Stimulated activated CD8-positive, alpha-beta memory T cell treated with anti-CD3 and anti-CD28 coated beads, Interleukin-12 subunit alpha, Interleukin-12 subunit beta, amount 100 ng/mL, for 24 hours (primary cell): Measurements from ENCODE around the gene GRM7.

Experiments used
- DNase-seq: peaks from one replicate; pipeline ENCODE4 v3.0.0-alpha.2; 2020; ENCODE audit errors: extremely low read depth

The GRM7 gene

DNA sequence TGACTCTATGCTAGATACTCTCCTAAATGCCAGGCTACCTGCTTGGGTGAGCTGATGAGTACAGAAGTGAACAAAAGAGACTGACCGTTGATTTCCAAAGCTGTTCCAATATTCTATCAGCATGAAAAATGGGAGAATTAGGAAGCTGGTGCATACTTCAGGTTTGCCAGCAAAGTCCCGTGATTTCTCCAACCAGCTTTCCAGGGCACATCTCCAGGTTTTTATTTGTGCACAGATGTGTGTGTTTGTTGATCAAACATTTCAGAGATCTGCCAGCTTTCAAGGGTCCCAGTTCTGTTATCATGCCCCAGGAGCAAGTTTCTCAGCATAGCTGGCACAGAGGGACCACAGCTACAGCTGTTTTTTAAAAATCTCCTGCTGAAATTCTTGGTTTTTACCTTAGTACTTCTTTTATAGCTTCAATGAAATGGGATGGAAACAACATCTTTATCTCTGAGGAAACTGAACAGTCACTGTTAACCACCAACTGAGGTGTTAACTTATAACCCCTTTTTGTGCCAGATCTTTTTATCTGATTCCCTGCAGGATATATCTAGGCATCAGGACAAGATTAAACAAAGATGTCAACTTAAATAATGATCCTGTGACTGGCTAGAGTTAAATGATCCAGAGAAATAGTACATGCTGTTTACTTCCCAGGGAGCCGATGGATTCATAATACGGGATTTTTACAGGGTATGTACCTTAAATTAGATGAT, 380.8 kb downstream of the GRM7 start:
- DNase-seq = no peak

- no peak for DNase-seq
Observed at GRCh38 chr3:7242303-7242635, 381.4 kb downstream of the GRM7 start.

- DNase-seq = no peak
Observed at GRCh38 chr3:7249493-7250076, 388.7 kb downstream of the GRM7 start.

DNA sequence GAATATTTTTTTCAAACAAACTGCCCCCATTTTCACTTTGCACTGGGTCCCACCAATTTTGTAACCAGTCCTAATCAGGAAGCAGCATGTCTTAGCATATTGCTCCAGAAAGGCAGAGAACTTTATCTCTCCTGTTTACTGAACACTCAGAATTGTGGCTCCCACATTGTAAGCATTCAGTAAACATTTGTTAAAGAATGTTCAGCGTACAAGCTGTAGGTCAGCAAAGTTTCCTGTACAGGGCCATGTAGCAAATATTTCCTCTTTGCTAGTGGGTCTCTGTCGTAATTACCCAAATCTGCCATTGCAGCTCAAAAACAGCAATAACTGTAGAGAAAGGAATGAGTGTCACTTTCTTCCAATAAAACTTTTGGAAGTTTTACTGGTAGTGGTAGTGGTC, 393.3 kb downstream of the GRM7 start:
- no peak for DNase-seq

- no peak for DNase-seq
Observed at GRCh38 chr3:7260975-7261374, 400.1 kb downstream of the GRM7 start.

DNA sequence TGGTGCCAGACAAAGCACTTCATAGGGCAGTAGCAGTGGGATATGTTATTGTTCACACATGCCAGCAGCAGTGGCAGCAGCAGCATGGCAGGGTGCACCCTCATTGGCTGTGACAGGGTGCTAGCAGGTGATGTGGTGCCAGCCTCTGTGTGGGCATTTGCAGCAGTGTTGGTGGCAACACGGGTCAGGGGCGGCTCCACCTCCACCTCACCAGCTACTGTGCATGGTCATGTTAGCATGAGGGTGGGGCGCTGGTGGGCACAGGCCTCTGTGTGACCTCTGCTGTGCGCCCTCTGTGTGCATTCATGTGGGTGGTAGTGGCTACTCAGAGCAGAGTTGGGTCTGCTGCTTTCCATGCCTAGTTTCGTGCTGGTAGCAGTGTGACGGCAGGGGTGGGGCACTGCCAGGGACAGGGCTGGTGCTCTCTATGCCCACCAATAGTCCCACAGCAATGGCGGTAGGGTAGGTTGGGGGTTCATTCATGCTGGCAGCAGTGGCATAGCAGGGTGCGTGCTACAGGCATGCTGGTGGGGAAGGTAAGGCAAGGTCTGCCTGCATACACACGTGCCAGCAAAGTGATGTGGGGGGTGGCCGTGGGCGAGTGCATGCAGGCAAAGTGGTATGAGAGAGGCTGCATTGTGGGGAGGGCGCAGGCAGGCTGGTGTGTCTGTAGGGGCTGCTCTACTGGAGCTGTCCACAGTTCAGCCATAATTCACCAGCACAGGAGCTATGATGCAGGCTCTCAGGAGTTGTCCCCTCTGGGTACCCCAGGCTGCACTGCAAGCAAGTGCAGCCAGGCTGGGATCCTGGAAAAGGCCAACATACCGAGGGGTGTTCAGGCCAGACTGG, 402.7 kb downstream of the GRM7 start:
- no peak for DNase-seq

- no peak for DNase-seq
Observed at GRCh38 chr3:7264196-7264526, 403.2 kb downstream of the GRM7 start.

- no peak for DNase-seq
Observed at GRCh38 chr3:7265736-7266135, 404.8 kb downstream of the GRM7 start.

GRCh38 chr3:7266551-7266950, 405.6 kb downstream of the GRM7 start:
- DNase-seq = no peak

- no peak for DNase-seq
Observed at GRCh38 chr3:7270731-7271130, 409.8 kb downstream of the GRM7 start.

- no peak for DNase-seq
Observed at GRCh38 chr3:7271631-7272030, 410.7 kb downstream of the GRM7 start.

DNA sequence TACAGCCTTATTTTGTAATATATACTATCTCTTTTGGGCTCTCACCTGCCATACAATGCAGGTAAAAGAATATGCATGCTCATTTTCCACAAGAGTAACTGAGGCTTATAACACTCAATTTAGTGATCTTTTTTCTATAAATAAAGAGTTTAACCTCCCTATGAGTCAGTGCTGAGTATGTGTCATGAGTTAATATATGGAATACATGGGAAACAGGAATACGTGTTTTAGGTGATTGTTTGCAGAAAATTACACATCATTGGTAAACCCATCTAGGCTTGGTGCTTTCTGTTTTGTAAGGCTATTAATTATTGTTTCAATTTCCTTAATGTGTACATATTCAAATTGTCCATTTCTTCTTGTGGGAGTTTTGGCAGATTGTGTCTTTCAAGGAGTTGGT, 411.3 kb downstream of the GRM7 start:
- DNase-seq = no peak

GRCh38 chr3:7275396-7275795, 414.5 kb downstream of the GRM7 start:
- no peak for DNase-seq

DNA sequence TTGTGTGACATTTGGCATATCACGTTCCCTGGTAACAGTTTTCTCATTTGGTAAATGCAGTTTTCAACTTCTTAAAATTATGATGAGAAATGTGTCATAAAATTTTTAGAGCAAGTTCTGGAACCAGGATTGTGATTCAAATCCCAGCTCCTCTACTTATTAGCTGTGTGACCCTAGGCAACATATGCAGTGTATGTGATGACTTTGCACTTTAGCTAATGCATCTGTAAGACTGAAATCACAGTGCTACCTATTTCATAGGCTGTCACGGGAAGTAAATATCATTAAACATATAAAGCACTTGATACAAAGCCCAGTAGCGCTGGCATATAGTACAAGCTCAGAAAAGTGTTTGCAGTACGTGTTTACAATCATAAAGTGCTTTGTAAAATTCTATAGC, 419.4 kb downstream of the GRM7 start:
- no peak for DNase-seq

- DNase-seq = no peak
Observed at GRCh38 chr3:7282988-7283387, 422.1 kb downstream of the GRM7 start.

DNA sequence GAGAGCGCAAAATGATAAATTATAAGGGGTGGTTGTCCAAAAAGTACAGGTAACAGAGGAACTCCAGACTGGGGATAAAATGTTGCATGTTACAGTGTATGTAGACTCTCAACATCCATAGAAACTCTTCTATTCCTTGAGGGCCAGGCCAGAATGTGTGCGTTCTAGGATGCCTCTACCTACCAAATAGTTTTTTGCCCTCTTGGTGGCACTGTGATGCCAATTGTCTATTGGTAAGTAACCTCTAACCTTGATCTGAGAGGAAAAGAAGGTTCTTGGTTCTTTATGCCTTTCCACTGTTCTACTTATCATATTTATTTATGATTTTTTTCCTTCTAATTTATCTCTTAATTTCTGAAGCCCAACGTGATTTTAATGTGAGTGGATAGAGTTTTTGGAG, 424.6 kb downstream of the GRM7 start:
- DNase-seq = no peak

DNA sequence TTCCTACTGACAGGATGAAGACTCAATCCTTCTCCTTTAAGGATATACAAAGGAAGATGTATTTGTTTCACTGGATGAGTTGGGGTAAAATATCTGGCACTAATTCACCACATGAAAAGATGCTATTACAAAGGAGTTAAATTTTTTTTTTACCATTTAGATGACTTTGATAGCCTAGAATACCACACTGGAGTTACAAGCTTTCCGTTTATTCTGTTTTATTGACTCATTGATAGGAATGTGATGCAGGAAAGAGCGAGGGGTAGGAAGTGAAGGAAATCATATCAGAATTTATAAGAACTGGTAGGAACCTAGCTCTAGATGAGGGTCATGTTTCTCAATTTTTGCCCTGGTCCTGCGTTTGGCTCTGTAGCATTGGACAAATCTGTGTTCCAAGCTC, 427.2 kb downstream of the GRM7 start:
- DNase-seq = no peak

DNA sequence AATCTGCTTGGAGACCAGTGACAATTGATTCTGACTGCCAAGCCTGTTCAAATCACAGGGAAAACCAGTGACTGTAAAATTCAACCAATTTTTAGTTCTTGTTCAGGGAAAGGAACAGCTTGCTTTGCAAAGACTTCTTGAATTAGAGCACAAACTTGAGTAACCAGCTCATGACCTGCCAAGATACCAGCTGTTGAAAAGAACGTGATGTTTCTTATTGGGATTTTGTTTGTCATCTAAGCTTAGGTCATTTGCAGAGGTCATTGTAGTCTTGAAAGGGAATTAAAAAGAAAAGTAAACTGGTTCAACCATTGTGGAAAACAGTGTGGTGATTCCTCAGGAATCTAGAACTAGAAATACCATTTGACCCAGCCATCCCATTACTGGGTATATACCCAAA, 428.2 kb downstream of the GRM7 start:
- DNase-seq = no peak

DNA sequence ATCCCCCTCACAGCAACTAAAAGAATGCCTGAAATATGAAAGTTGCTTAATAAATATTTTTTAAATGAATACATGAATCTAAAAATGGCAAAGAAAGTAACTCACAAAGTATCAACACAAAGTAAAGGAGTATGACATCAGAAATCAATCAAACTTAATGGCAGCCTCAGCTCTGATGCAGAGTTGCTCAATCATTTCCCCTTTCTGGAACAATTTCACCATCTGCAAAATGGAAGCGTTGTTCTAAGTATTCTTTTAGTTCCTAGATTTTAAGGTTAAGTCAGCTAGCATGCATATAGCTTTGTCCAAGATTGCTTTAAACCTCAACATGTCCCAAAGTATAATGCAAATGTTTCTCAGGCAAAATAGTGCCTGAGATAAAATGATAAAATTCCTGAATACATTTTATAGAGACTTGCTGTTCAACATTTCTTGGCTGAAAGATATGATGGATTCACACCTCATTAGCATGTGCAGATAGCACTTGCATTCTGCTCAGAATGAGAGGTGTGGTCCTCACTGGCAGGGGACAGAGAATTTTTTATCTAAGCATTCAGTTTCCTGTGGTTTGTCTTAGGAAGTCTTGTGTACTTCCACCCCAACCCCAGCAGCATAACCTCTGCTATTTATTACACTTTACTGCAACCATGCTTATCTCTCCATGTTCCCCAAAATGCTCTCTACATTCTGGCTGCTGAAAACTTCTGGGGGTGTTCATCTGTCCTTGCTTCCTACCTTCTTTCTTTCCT, 429.3 kb downstream of the GRM7 start:
- DNase-seq = no peak

DNA sequence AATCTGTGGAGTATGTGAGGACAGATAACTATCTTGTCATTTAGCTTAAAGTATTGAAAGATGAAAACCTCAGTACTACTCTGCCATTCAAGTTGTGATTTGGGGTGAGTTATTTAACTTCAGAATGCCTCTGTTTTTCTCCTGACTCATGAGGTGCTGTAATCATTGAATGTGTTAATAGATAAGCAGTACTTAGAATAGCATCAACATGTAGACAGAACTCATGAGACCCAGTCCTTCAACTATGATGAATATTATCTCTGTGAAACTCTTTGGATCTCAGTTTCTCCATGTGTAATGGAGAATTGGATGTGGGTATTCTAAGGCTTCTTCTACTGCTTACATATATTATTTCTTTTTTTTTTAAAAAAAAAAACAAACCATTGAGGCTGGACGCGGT, 431.4 kb downstream of the GRM7 start:
- DNase-seq = no peak

GRCh38 chr3:7293286-7293685, 432.4 kb downstream of the GRM7 start:
- no peak for DNase-seq

DNA sequence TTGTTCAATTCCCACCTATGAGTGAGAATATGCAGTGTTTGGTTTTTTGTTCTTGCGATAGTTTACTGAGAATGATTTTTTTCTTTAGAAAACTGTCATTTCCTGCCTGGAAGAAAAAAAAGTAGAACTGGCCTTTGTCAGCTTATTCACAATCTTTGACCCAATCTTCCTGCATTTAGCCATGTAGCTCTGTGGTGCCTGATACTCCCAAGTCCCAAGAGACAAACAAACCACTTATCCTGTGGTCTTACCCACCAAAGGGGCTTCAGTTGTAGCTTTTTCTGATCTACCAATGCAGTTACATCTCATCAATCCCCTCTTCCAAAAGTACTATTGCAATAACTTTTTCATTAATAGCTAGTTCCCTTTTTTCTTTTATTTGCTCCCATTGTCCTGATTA, 444.6 kb downstream of the GRM7 start:
- no peak for DNase-seq

GRCh38 chr3:7306901-7307300, 446.0 kb downstream of the GRM7 start:
- DNase-seq = no peak
